ENCODE results near the gene FGD4.

- TF ChIP-seq CTBP1 (IDR thresholded peaks at IDR 0.05; ENCODE audit: borderline replicate concordance) (no peak), SP1 (IDR thresholded peaks at IDR 0.05) (no peak), ZNF384 (IDR thresholded peaks at IDR 0.05) (no peak), LEF1 (IDR thresholded peaks at IDR 0.05; ENCODE audit: borderline replicate concordance) (no peak), FOXM1 (IDR thresholded peaks at IDR 0.05; ENCODE audit: borderline replicate concordance) (no peak), SUZ12 (IDR thresholded peaks at IDR 0.05) (no peak)
Measured at GRCh38 chr12:32680787-32681186, 281.4 kb downstream of the FGD4 start.

Data from HEK293T (cell line).